NK-92 treated with Interleukin-12 subunit alpha and Interleukin-12 subunit beta, amount 100 ng/mL, for 24 hours (cell line): ENCODE data around the gene PAM16.

Source experiments
- DNase-seq: peaks from one replicate; lab custom pipeline; 2025; lab: John Stamatoyannopoulos, UW

PAM16 gene

GRCh38 chr16:4371357-4372000, 20.4 kb upstream of the PAM16 start, which contains the start of gene VASN:
Gene VASN (plus strand): TSS chr16:4371848. CDS start chr16:4380878, 9,030 bp downstream.
- no peak for DNase-seq

DNA sequence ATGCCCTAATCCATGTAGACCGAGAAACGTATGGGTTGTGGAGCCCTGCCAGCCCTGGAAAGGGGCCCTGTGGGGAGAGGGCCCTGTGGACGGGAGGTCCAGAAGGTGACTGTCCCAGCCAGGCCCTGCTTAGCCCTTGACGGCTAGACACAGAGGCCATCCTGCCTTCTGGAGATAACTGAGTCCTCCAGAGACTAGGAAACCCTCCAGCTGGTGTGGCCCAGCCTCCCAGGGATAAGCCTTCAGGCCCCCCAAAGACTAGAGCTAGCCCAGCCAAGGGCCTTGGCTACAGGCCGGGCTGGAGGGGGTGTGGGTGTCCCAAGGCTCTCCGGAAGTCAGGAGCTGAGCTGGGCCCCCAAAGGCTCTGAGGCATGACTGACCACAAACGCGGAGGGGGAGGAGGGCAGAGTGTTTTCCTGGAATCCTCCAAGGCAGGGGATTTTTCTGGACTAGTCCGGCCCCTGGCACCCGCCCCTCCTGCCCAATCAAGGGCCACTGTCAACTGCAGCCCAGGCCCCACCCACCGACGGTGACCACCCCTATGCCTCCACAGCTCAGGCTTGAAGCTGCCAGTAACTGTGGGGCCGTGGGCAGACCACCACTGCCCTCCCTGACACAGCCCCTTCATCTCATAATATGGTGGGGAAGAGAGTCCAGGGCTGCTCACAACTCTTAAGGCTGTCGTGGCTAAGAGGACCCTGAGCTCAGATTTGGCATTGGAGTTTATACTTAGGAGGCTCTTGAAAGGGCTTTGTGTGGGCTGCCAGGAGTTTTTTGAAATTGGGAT, 19.6 kb upstream of the PAM16 start:
- no peak for DNase-seq

GRCh38 chr16:4370151-4370550, 19.0 kb upstream of the PAM16 start:
- DNase-seq = no peak

GRCh38 chr16:4369007-4369733, 18.0 kb upstream of the PAM16 start:
- DNase-seq = no peak

DNA sequence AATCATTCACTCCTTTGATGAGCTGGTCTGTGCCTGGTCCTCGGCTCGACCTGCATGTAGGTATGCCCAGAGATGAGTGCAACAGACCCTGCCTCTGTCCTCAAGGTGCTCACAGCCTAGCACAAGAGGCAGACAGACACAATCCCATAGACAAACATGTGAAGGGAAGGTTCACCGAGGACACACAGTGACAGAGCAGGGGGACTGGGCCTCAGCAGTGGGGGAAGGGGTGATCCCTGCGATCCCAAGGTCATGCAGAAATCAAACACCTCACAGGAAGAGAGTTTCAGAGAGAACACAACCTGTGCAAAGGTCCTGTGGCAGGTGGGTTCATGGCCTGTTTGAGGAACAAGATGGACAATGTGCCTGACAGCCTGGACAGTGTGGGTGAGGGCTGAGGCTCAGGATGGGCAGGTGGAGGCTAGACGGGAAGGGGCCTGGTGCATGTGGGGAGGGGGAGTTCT, 16.3 kb upstream of the PAM16 start:
- no peak for DNase-seq

DNA sequence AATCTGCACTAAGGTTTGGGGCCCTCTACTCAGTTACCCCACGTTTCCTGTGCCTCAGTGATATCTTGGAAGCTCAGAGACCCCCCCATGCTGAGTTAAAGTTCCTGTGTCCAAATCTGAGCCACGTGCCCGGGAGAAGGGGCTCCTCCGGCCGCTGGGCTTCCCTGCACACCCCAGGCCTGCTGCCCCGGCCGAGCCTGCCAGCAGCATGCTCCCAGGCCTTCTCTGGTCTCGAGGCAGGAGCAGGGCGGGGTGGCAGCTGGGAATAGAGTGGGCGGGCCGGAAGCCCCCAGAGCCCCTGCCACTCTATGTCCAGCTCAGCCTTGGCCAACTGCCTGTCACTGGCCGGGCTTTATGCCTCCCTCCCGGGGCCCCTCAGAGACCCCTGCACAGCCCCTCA, 14.9 kb upstream of the PAM16 start:
- no peak for DNase-seq

DNA sequence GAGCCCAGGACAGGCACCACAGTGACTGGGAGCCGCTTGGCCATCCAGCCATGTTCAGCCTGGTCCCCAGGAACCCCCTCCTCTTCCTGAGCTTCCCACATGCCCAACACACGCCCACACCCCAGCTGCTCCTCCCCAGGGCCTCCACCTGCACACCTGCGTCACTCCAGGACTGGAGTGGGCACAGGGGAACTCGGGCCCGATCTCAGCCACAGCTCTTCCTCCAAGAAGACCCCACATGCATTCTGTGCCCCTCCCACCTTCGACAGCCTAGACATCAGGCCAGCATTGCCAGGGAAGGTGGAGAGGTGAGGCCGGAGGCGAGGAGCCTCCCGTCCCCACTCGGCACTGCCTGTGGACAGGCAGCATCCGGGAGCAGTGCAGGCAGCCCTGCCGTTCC, 14.5 kb upstream of the PAM16 start:
- DNase-seq = no peak

- DNase-seq = no peak
Measured at GRCh38 chr16:4365014-4365406, 13.9 kb upstream of the PAM16 start.

DNA sequence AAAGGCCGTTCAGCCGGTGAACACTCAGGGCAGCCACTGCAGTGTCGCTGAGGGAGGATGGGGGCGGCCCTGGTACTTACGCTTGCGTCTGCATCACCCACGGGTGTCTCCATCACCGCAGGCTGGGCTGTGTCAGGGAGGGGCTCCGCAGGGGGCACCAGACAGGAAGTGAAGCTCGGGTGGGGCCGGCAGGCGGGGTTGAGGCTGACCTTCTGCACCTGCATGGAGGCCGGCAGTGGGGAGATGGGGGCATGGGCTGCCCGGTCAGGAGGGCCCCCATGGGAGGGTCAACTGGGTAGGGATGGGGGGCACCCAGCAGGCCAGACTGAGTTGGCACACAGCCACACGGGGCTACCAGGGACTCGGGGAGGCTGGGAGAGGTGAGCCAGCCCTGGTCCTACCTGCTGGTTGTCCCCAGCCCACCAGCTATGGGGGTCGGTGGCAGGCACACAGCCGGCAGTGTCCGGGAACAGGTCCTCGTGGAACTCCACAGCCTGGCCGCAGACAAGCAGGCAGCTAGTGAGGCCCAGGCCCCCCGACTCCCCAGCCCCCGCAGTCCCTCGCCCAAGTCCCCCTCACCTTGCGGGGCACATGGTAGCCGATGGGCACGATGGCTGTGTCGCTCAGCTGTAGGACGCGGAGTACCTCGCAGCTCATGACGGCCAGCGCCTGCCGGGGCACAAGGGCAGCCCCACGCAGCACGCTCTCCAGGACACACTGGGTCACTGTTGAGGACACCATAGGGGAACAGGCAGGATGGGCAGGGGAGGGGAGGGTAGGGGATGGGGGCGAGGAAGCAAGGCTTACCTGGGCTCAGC, 13.3 kb upstream of the PAM16 start:
- no peak for DNase-seq

DNA sequence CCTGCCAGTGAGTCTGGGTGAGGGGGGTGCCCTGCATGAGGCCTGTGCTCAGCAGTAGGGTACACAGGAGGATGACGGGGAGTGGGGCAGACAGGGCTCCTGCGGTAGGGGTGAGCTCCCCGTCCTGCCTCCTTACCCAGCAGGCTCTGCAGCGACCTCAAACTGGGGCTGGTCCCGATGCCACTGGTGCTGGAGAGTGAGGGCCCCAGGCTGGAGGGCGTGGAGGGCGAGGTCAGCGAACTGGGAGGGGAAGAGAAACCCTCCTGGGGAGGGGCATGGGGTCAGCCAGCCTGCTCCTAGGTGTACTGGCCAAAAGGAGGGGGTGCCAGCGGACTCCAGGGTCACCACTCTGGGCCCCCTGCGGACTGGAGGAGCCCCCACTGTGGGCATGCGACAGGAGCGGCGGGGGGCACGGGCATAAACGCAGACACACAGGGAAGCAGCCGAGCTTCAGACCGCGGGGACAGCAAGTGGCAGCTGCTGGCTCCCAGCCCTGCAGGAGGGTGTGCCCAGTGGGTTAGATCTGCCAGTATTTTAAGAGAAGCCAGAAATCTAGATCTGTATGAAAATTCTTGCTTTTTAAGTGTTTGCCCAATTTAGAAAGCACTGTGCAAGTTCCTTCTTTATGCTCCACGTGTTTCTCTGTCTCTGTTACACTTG, 11.5 kb upstream of the PAM16 start:
- no peak for DNase-seq

GRCh38 chr16:4361944-4362311, 10.8 kb upstream of the PAM16 start:
- no peak for DNase-seq

- no peak for DNase-seq
Measured at GRCh38 chr16:4361033-4361943, 10.2 kb upstream of the PAM16 start.

- DNase-seq = no peak
Measured at GRCh38 chr16:4360538-4361021, 9.5 kb upstream of the PAM16 start.

DNA sequence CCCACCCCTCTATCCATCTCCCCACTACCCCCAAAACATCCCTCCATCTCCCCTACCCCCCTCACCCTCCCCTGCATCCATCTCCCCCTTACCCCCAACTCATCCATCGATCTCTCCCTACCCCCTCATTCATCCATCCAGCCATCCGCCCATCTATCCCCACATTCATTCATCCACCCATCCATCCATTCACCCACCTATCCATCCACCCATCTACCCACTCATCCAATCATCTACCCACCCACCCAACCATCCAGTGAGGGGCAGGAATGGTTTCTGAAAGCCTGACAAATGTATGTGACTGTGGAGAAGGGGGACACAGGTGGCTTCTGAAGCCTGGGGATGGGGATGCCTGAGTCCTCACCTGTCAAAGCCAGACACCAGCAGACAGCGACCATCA, 8.8 kb upstream of the PAM16 start:
- no peak for DNase-seq

DNA sequence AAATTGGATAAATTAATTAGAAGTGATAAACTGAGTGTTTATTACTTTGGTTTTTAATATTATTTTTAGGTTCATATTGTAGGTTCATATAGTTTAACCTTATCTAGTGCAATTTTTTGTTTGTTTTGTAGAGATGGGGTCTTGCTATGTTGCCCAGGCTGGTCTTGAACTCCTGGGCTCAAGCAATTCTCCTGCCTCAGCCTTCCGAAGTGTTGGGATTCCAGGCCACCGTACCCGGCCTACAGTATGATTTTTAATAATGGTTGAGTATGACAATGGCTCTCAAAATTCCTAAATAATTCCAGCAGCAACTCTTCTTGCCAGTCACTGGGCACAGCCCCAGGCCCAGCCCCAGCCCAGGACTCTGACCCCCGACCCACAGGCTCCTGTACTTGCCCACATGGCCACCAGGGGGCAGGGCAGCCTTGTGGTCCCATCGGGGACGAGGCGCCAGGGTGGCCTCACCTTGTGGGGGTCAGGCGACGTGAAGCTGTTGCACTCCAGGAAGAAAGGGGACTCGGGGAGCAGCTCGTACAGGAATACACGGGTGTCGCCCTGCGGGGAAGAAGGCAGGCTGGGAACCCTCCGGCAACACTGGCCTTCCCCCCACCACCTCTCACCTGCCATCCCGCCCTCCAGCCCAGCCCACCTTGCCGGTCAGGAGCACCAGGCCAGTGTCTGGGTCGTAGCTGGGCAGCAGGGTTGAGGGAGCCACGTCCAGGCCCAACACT, 7.9 kb upstream of the PAM16 start:
- peak; percentile 18 for DNase-seq

- DNase-seq = no peak
Measured at GRCh38 chr16:4358236-4358635, 7.1 kb upstream of the PAM16 start.

DNA sequence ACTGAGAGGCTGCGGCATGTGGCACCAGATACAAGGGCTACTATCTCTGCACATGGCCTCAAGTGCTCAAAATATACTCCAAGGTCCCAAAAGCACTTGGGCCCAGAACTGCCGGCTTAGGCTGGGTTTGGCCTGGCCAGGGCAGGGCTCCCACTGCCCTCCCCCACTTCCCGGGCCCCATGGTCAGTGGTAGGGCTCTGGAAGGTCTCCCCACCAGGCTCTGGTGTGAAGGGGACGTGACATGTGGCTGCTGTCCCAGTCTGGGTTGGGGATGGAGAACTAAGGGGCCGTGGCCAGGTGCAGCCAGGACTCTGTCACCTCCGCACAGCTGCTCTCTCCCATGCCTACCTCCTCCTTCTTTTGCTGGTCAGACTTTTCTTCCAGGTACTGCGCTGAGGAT, 5.7 kb upstream of the PAM16 start:
- DNase-seq = no peak

- DNase-seq = no peak
Measured at GRCh38 chr16:4354512-4355409, 3.6 kb upstream of the PAM16 start.

- DNase-seq = no peak
Measured at GRCh38 chr16:4353675-4354074, 2.6 kb upstream of the PAM16 start.
